WTC11 (cell line): ENCODE measurements around the gene PRELID2. TPM values are rescaled to one million over a fixed set of nuclear protein-coding genes. Genes with fewer than 3 reads are reported as not detected.

Experiments
- ATAC-seq: fragments of 200-7000 bp; cut with Tn5 transposase; 2 replicates; pipeline ENCODE4 v1.10.0; 2021; ENCODE audit warnings: mild to moderate bottlenecking, moderate library complexity
- CTCF ChIA-PET: fragments of 300-600 bp; sonication (Branson Sonifier 250); formaldehyde crosslinking; loops from one replicate; lab custom pipeline; 2021; ENCODE audit warnings: antibody characterized with exemption; lab: Charles Lee
- POLR2A ChIA-PET: fragments of 350-600 bp; sonication (Branson Sonifier 250); formaldehyde crosslinking; loops from one replicate; lab custom pipeline; 2021; ENCODE audit warnings: antibody characterized with exemption; lab: Charles Lee
- DNase-seq: peaks from one replicate; pipeline ENCODE4 v3.0.0; 2021; ENCODE audit warnings: low spot score
- H3K27ac Mint-ChIP-seq: 2 replicates; pipeline ENCODE4 v1.8.0; 2021; ENCODE audit warnings: mixed read lengths
- H3K27me3 Mint-ChIP-seq: 2 replicates; pipeline ENCODE4 v1.8.0; 2021; ENCODE audit warnings: low read depth, mild to moderate bottlenecking, moderate library complexity, mixed read lengths
- H3K36me3 Mint-ChIP-seq: 2 replicates; pipeline ENCODE4 v1.8.0; 2021; ENCODE audit warnings: mixed read lengths
- H3K4me1 Mint-ChIP-seq: 2 replicates; pipeline ENCODE4 v1.8.0; 2022; ENCODE audit warnings: mixed read lengths
- H3K4me3 Mint-ChIP-seq: 2 replicates; pipeline ENCODE4 v1.8.0; 2021; ENCODE audit warnings: mild to moderate bottlenecking, moderate library complexity, mixed read lengths
- H3K9me3 Mint-ChIP-seq: 2 replicates; pipeline ENCODE4 v1.8.0; 2021; ENCODE audit warnings: mixed read lengths
- ATF3 ChIP-seq: sonication (generic); formaldehyde crosslinking; conservative IDR thresholded peaks from 2 replicates; pipeline ENCODE4 v1.8.1; 2022; ENCODE audit warnings: mild to moderate bottlenecking, missing genetic modification reagents
- ATF6 ChIP-seq: sonication (generic); formaldehyde crosslinking; IDR thresholded peaks from 2 replicates; pipeline ENCODE4 v1.8.1; 2023; ENCODE audit warnings: mild to moderate bottlenecking, missing genetic modification reagents
- FOXJ3 ChIP-seq: sonication (generic); formaldehyde crosslinking; IDR thresholded peaks from 2 replicates; pipeline ENCODE4 v1.9.0; 2021; ENCODE audit warnings: missing genetic modification reagents, mild to moderate bottlenecking, borderline replicate concordance
- NFE2L1 ChIP-seq: sonication (generic); formaldehyde crosslinking; IDR thresholded peaks from 2 replicates; pipeline ENCODE4 v1.8.1; 2023; ENCODE audit warnings: missing genetic modification reagents
- OVOL2 ChIP-seq: fragments of 250-450 bp; sonication (Bioruptor Pico); IDR thresholded peaks from 2 replicates; pipeline ENCODE4 v1.9.0; 2021; ENCODE audit warnings: mild to moderate bottlenecking, borderline replicate concordance
- PREB ChIP-seq: sonication (generic); formaldehyde crosslinking; IDR thresholded peaks from 2 replicates; pipeline ENCODE4 v1.8.1; 2022; ENCODE audit warnings: mild to moderate bottlenecking, missing genetic modification reagents, moderate library complexity, borderline replicate concordance
- SMAD3 ChIP-seq: sonication (generic); formaldehyde crosslinking; IDR thresholded peaks from 2 replicates; pipeline ENCODE4 v1.8.0; 2022; ENCODE audit warnings: missing genetic modification reagents, mild to moderate bottlenecking, borderline replicate concordance
- SOX15 ChIP-seq: fragments of 250-450 bp; sonication (Bioruptor Pico); IDR thresholded peaks from 2 replicates; pipeline ENCODE4 v1.9.0; 2021; ENCODE audit warnings: mild to moderate bottlenecking
- TCF7 ChIP-seq: sonication (generic); formaldehyde crosslinking; IDR thresholded peaks from 2 replicates; pipeline ENCODE4 v1.8.0; 2022; ENCODE audit warnings: mild to moderate bottlenecking, low read depth, missing genetic modification reagents, moderate library complexity
- TP53 ChIP-seq: sonication (generic); formaldehyde crosslinking; IDR thresholded peaks from 2 replicates; pipeline ENCODE4 v1.8.1; 2023; ENCODE audit warnings: mild to moderate bottlenecking, missing genetic modification reagents
- ZNF416 ChIP-seq: fragments of 250-450 bp; sonication (Bioruptor Pico); IDR thresholded peaks from 2 replicates; pipeline ENCODE4 v1.9.0; 2021; ENCODE audit warnings: mild to moderate bottlenecking, inconsistent platforms
- ZNF512 ChIP-seq: sonication (generic); formaldehyde crosslinking; IDR thresholded peaks from 2 replicates; pipeline ENCODE4 v1.8.1; 2022; ENCODE audit warnings: missing genetic modification reagents, borderline replicate concordance
- total RNA-seq: library from RNA; stranded (reverse); gene quantifications from 3 replicates; pipeline ENCODE4 v1.2.3, GENCODE V29; 2021
- TF ChIP-seq, protein P1 (sequence below): sonication (generic); formaldehyde crosslinking; IDR thresholded peaks from 2 replicates; pipeline ENCODE4 v1.8.1; 2023; ENCODE audit warnings: mild to moderate bottlenecking, missing genetic modification reagents
- TF ChIP-seq, protein P2 (sequence below): fragments of 250-450 bp; sonication (Bioruptor Pico); conservative IDR thresholded peaks from 2 replicates; pipeline ENCODE4 v1.9.0; 2021; ENCODE audit warnings: mild to moderate bottlenecking
- TF ChIP-seq, protein P3 (sequence below): sonication (generic); formaldehyde crosslinking; IDR thresholded peaks from 2 replicates; pipeline ENCODE4 v1.8.1; 2023; ENCODE audit warnings: mild to moderate bottlenecking, moderate library complexity, missing genetic modification reagents
- TF ChIP-seq, protein P4 (sequence below): fragments of 250-450 bp; sonication (Bioruptor Pico); IDR thresholded peaks from 2 replicates; pipeline ENCODE4 v2.1.2; 2022; ENCODE audit warnings: mild to moderate bottlenecking, moderate library complexity

Gene PRELID2
- total RNA-seq, 1 experiment from 2014 or later, result 10.0 TPM

GRCh38 chr5:145835848-145836239 is 702 bp upstream of the PRELID2 start:
- Mint-ChIP-seq H3K27ac (no peak overlapping the region), H3K4me3 (peak overlapping the region; percentile 65), H3K36me3 (no peaks in the 10 kb centered on the region), H3K27me3 (peaks cover 29% of the 10 kb centered on the region), H3K4me1 (peaks cover 16% of the 10 kb centered on the region), H3K9me3 (no peaks in the 10 kb centered on the region)
- ChIA-PET CTCF (interaction anchor here (0.6 to 2.8 kb wide), 7 partner anchors 10 to 1644 kb away, joined by 3 to 16 read pairs (median 3); no protein-coding TSS in a partner anchor), POLR2A (interaction anchor here (1.1 kb wide), 1 partner anchor 52 kb away, joined by 4 read pairs; no protein-coding TSS in a partner anchor)
- TF ChIP-seq SOX15 (CRISPR knock-in tag), result no peak
- no peak for TF ChIP-seq TP53 (CRISPR knock-in tag)
- no peak for TF ChIP-seq NFE2L1 (CRISPR knock-in tag)
- no peak for TF ChIP-seq ATF3 (CRISPR knock-in tag)
- TF ChIP-seq ATF6, result no peak
- TF ChIP-seq FOXJ3, result no peak
- TF ChIP-seq PREB (CRISPR knock-in tag), result no peak
- TF ChIP-seq, protein P1, sequence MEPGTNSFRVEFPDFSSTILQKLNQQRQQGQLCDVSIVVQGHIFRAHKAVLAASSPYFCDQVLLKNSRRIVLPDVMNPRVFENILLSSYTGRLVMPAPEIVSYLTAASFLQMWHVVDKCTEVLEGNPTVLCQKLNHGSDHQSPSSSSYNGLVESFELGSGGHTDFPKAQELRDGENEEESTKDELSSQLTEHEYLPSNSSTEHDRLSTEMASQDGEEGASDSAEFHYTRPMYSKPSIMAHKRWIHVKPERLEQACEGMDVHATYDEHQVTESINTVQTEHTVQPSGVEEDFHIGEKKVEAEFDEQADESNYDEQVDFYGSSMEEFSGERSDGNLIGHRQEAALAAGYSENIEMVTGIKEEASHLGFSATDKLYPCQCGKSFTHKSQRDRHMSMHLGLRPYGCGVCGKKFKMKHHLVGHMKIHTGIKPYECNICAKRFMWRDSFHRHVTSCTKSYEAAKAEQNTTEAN (CRISPR knock-in tag), result no peak
- TF ChIP-seq, protein P2, sequence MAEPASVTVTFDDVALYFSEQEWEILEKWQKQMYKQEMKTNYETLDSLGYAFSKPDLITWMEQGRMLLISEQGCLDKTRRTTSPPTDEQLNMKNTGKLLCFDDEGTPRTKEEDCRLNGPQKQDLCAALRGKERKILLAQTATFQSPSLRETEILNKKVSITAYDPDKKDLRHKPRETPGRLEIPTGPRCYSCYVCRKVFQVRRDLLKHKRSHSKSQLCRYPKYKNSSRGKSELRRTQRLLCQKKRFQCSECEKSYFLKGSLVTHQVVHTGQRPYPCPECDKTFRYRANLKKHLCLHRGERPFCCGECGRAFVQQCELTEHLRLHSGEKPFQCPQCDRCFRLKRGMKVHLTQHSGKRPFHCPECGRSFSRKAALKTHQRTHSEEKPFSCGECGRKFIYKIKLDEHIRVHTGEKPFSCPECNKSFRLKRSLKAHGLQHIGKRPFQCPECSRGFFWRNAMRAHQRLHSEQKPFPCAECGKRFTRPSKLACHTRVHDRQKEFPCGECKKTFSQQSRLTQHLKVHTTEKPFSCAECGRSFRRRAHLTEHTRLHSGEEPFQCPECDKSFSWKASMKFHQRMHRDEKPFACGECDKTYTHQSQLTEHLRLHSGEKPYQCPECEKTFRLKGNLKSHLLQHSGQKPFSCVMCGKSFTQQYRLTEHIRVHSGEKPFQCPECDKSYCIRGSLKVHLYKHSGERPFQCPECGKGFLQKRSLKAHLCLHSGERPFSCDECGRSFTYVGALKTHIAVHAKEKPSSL, result no peak
- no peak for TF ChIP-seq TCF7
- TF ChIP-seq, protein P3, sequence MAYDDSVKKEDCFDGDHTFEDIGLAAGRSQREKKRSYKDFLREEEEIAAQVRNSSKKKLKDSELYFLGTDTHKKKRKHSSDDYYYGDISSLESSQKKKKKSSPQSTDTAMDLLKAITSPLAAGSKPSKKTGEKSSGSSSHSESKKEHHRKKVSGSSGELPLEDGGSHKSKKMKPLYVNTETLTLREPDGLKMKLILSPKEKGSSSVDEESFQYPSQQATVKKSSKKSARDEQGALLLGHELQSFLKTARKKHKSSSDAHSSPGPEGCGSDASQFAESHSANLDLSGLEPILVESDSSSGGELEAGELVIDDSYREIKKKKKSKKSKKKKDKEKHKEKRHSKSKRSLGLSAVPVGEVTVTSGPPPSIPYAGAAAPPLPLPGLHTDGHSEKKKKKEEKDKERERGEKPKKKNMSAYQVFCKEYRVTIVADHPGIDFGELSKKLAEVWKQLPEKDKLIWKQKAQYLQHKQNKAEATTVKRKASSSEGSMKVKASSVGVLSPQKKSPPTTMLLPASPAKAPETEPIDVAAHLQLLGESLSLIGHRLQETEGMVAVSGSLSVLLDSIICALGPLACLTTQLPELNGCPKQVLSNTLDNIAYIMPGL (CRISPR knock-in tag), result no peak
- TF ChIP-seq, protein P4, sequence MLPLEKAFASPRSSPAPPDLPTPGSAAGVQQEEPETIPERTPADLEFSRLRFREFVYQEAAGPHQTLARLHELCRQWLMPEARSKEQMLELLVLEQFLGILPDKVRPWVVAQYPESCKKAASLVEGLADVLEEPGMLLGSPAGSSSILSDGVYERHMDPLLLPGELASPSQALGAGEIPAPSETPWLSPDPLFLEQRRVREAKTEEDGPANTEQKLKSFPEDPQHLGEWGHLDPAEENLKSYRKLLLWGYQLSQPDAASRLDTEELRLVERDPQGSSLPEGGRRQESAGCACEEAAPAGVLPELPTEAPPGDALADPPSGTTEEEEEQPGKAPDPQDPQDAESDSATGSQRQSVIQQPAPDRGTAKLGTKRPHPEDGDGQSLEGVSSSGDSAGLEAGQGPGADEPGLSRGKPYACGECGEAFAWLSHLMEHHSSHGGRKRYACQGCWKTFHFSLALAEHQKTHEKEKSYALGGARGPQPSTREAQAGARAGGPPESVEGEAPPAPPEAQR, result no peak
- TF ChIP-seq SMAD3 (CRISPR knock-in tag), result no peak
- no peak for TF ChIP-seq OVOL2 (CRISPR knock-in tag)
- no peak for TF ChIP-seq ZNF416
- no peak for TF ChIP-seq ZNF512 (CRISPR knock-in tag)
- DNase-seq, result no peak
- peak; percentile 22 for ATAC-seq
